Glutamatergic neuron (in vitro differentiated cells): ENCODE data around the gene C4orf51. TPM values are rescaled to one million over a fixed set of nuclear protein-coding genes. Genes with fewer than 3 reads are reported as not detected.

Experiments used
- DNase-seq: peaks from one replicate; pipeline ENCODE4 v3.0.0; 2022
- H3K27ac Mint-ChIP-seq: one replicate; pipeline ENCODE4 v1.8.0; 2020; ENCODE audit warnings: mild to moderate bottlenecking, mixed read lengths, inconsistent platforms; ENCODE audit not compliant: unreplicated experiment
- H3K27me3 Mint-ChIP-seq: one replicate; pipeline ENCODE4 v1.8.0; 2020; ENCODE audit warnings: mild to moderate bottlenecking, moderate library complexity, mixed read lengths, inconsistent platforms; ENCODE audit not compliant: unreplicated experiment
- H3K36me3 Mint-ChIP-seq: one replicate; pipeline ENCODE4 v1.8.0; 2020; ENCODE audit warnings: mild to moderate bottlenecking, mixed read lengths, inconsistent platforms; ENCODE audit not compliant: unreplicated experiment
- H3K4me1 Mint-ChIP-seq: one replicate; pipeline ENCODE4 v1.8.0; 2020; ENCODE audit warnings: mild to moderate bottlenecking, low read depth, mixed read lengths, inconsistent platforms; ENCODE audit not compliant: unreplicated experiment
- H3K4me3 Mint-ChIP-seq: one replicate; pipeline ENCODE4 v1.8.0; 2020; ENCODE audit warnings: mild to moderate bottlenecking, mixed read lengths, inconsistent platforms; ENCODE audit not compliant: unreplicated experiment
- H3K9me3 Mint-ChIP-seq: one replicate; pipeline ENCODE4 v1.8.0; 2020; ENCODE audit warnings: mild to moderate bottlenecking, moderate library complexity, mixed read lengths, inconsistent platforms; ENCODE audit not compliant: unreplicated experiment
- total RNA-seq: library from RNA; stranded (reverse); fragmentation: NEBNext Ultra II Directional; extraction: Animal tissue kit (Norgen Biotek cat#: 25700); gene quantifications from one replicate; pipeline ENCODE4 v1.2.1, GENCODE V29; 2021; ENCODE audit not compliant: unreplicated experiment
- TF ChIP-seq, protein P1 (sequence below): fragments of 200-600 bp; sonication (generic); IDR thresholded peaks from one replicate; pipeline ENCODE4 v1.5.0; 2021; ENCODE audit not compliant: partially characterized antibody, unreplicated experiment

Gene C4orf51
- total RNA-seq, 1 donor from 2014 or later = not detected

DNA sequence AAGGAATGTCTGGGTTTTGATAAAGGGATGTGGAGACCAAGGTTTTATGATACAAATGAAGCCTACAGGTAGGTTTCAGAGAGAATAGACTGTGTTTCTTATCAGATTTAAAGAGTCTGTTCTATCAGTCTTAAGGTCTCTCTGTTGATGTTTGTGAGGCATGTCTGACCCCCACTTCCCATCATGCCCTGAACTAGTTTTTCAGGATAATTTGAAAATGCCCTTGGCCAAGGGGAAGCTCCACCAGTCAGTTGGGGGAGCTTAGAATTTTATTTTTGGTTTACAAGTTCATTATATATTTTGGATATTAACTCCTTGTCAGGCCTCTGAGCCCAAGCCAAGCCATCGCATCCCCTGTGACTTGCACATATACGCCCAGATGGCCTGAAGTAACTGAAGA is 18.6 kb downstream of the C4orf51 start:
- Mint-ChIP-seq H3K4me1 (no peaks in the 10 kb centered on the region), H3K27ac (no peak overlapping the region), H3K9me3 (peaks cover 2% of the 10 kb centered on the region), H3K36me3 (peaks cover 11% of the 10 kb centered on the region), H3K27me3 (peaks cover 7% of the 10 kb centered on the region), H3K4me3 (no peak overlapping the region)
- DNase-seq = no peak
- TF ChIP-seq, protein P1, sequence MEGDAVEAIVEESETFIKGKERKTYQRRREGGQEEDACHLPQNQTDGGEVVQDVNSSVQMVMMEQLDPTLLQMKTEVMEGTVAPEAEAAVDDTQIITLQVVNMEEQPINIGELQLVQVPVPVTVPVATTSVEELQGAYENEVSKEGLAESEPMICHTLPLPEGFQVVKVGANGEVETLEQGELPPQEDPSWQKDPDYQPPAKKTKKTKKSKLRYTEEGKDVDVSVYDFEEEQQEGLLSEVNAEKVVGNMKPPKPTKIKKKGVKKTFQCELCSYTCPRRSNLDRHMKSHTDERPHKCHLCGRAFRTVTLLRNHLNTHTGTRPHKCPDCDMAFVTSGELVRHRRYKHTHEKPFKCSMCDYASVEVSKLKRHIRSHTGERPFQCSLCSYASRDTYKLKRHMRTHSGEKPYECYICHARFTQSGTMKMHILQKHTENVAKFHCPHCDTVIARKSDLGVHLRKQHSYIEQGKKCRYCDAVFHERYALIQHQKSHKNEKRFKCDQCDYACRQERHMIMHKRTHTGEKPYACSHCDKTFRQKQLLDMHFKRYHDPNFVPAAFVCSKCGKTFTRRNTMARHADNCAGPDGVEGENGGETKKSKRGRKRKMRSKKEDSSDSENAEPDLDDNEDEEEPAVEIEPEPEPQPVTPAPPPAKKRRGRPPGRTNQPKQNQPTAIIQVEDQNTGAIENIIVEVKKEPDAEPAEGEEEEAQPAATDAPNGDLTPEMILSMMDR = no peak

DNA sequence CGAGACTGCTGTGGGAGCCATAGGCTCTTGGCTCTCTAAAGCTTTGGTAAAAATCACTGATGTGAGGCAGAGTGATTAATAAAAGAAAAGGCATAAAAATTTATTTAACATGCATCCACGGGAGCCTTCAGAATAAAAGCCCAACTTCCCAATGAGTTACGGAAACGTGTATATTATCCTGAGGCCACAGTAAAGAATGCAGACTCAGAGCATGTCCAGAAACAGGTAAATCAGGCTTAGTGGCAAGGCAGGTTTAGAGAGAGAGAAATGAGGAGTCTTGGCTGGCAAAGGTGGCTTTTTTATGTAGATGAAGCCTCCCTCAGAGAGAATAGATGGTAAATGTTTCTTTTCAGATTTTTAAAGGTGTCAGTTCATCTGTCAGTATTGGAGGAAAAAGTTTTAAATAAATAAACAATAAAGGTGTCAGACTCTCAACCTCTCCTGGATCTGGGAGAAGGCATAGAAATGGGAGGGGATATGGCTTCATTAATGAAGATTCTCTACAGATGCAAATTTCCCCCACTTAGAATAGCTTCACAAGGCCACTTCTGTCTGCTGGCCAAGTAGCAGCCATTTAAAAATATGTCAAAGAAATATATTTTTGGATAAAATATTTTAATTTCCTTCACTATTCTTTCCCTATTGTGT is 24.0 kb downstream of the C4orf51 start:
- peaks cover 2% of the 10 kb centered on the region for H3K9me3 Mint-ChIP-seq
- peaks cover 5% of the 10 kb centered on the region for H3K36me3 Mint-ChIP-seq
- H3K27ac Mint-ChIP-seq = no peak overlapping the region
- H3K27me3 Mint-ChIP-seq = peaks cover 7% of the 10 kb centered on the region
- TF ChIP-seq, protein P1 = no peak
- H3K4me3 Mint-ChIP-seq = no peak overlapping the region
- DNase-seq = no peak
- H3K4me1 Mint-ChIP-seq = no peaks in the 10 kb centered on the region

DNA sequence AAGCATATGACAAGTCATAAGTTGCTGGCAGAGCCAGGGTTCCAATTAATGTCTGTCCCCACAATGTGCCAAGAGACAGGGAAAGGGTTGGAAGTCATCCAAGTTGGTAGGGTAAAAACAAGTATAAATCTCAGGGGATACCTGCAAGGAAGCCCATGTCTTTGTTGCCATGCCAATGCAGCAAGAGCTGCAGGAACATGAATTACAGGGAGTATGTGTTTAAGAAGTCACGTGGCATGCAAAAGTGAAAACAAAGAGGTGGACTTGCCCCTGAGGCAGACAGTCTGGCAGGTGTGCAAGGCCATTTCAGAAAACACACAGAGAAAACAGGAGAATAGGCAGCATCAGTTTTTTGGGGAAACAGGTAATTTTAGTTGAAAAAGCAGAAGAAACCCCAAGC is 29.4 kb downstream of the C4orf51 start:
- H3K27ac Mint-ChIP-seq = no peak overlapping the region
- H3K9me3 Mint-ChIP-seq = peaks cover 5% of the 10 kb centered on the region
- H3K36me3 Mint-ChIP-seq = peaks cover 29% of the 10 kb centered on the region
- no peak overlapping the region for H3K4me3 Mint-ChIP-seq
- TF ChIP-seq, protein P1 = no peak
- no peak for DNase-seq
- no peaks in the 10 kb centered on the region for H3K4me1 Mint-ChIP-seq
- no peaks in the 10 kb centered on the region for H3K27me3 Mint-ChIP-seq

DNA sequence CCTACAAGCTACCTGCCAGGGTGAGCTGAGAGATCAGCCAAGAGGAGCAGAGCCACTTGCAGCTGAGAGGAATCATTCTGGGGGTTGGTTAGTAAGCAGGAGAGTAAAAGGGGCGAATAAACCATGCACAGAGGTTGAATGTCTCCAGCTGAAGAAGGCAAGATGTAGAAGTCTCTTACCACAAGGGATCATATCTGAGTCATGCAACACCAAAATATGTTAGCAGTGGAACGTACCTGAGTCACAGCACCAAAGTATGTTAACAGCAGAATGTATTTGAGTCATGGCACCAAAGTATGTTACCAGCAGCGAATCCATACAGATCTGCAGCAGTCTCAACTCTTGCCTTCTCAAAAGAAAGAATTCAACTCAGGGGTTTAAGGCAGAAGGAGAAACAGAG is 29.9 kb downstream of the C4orf51 start:
- TF ChIP-seq, protein P1 = no peak
- no peak for DNase-seq
- H3K27ac Mint-ChIP-seq = no peak overlapping the region
- peaks cover 5% of the 10 kb centered on the region for H3K9me3 Mint-ChIP-seq
- no peak overlapping the region for H3K4me3 Mint-ChIP-seq
- peaks cover 29% of the 10 kb centered on the region for H3K36me3 Mint-ChIP-seq
- no peaks in the 10 kb centered on the region for H3K27me3 Mint-ChIP-seq
- H3K4me1 Mint-ChIP-seq = no peaks in the 10 kb centered on the region

DNA sequence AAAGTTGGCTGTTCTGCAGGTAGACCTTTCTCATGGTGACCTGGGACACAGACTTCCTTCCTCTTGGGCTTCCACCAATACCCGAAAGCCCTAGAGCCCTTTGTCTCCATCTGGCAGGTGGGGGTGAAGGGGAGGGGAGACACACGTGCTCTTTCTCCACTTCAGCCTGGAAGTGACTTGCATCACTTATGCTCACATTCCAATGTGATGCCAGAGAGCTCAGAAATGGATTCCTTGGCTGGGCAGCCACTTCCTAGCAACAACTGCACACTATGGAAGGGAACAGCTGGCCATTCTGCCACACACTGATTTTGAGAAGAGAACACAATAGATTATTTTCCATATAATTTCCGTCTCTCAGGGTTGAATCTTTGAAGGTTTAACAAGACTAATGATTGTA is 36.3 kb downstream of the C4orf51 start:
- H3K9me3 Mint-ChIP-seq = peaks cover 4% of the 10 kb centered on the region
- H3K27ac Mint-ChIP-seq = no peak overlapping the region
- no peak overlapping the region for H3K4me3 Mint-ChIP-seq
- peaks cover 13% of the 10 kb centered on the region for H3K4me1 Mint-ChIP-seq
- TF ChIP-seq, protein P1 = no peak
- H3K27me3 Mint-ChIP-seq = peaks cover 1% of the 10 kb centered on the region
- peaks cover 10% of the 10 kb centered on the region for H3K36me3 Mint-ChIP-seq
- DNase-seq = no peak
